Stimulated activated CD8-positive, alpha-beta memory T cell treated with anti-CD3 and anti-CD28 coated beads, Interleukin-7, amount 100 ng/mL, for 24 hours (primary cell): ENCODE data around the gene SEMA5A.

ENCODE experiments used
- DNase-seq: peaks from one replicate; pipeline ENCODE4 v3.0.0-alpha.2; 2020; ENCODE audit warnings: low read depth

Gene SEMA5A

GRCh38 chr5:9545136-9545991 is 511 bp downstream of the SEMA5A start:
- no peak for DNase-seq

- peak; percentile 10 for DNase-seq
Measured at GRCh38 chr5:9544502-9545135, 1.3 kb downstream of the SEMA5A start.

- no peak for DNase-seq
Measured at GRCh38 chr5:9544056-9544455, 1.8 kb downstream of the SEMA5A start.

- DNase-seq, result no peak
Measured at GRCh38 chr5:9543311-9543920, 2.5 kb downstream of the SEMA5A start.

- no peak for DNase-seq
Measured at GRCh38 chr5:9540791-9541190, 5.1 kb downstream of the SEMA5A start.

GRCh38 chr5:9538504-9538903 is 7.4 kb downstream of the SEMA5A start:
- no peak for DNase-seq

GRCh38 chr5:9537223-9538141 is 8.4 kb downstream of the SEMA5A start:
- no peak for DNase-seq

GRCh38 chr5:9536717-9537116 is 9.2 kb downstream of the SEMA5A start:
- DNase-seq, result no peak

GRCh38 chr5:9534881-9535517 is 10.9 kb downstream of the SEMA5A start:
- DNase-seq, result no peak

GRCh38 chr5:9533562-9534364 is 12.1 kb downstream of the SEMA5A start:
- no peak for DNase-seq

GRCh38 chr5:9533096-9533495 is 12.8 kb downstream of the SEMA5A start:
- no peak for DNase-seq

- DNase-seq, result no peak
Measured at GRCh38 chr5:9529513-9529912, 16.4 kb downstream of the SEMA5A start.

- DNase-seq, result no peak
Measured at GRCh38 chr5:9529041-9529480, 16.8 kb downstream of the SEMA5A start.

- DNase-seq, result no peak
Measured at GRCh38 chr5:9524941-9525340, 20.9 kb downstream of the SEMA5A start.

- no peak for DNase-seq
Measured at GRCh38 chr5:9523090-9523823, 22.6 kb downstream of the SEMA5A start.

GRCh38 chr5:9519537-9519936 is 26.3 kb downstream of the SEMA5A start:
- DNase-seq, result no peak

- DNase-seq, result no peak
Measured at GRCh38 chr5:9516591-9516990, 29.3 kb downstream of the SEMA5A start.

GRCh38 chr5:9515436-9515835 is 30.4 kb downstream of the SEMA5A start:
- DNase-seq, result no peak

- DNase-seq, result no peak
Measured at GRCh38 chr5:9514968-9515367, 30.9 kb downstream of the SEMA5A start.

- no peak for DNase-seq
Measured at GRCh38 chr5:9513827-9514226, 32.0 kb downstream of the SEMA5A start.
